ENCODE results near the gene CYTH2.

Gene CYTH2

GRCh38 chr19:48454150-48454730 is 14.9 kb upstream of the CYTH2 start:
- DNase-seq, result no peak

- DNase-seq, result no peak
These were observed 13.8 kb upstream of the CYTH2 start, which contains the start of gene KCNJ14 for GRCh38 chr19:48455171-48455907. Gene KCNJ14, plus strand, starts transcription at chr19:48455574. Its CDS starts 6,151 bp downstream, at chr19:48461725.

DNA sequence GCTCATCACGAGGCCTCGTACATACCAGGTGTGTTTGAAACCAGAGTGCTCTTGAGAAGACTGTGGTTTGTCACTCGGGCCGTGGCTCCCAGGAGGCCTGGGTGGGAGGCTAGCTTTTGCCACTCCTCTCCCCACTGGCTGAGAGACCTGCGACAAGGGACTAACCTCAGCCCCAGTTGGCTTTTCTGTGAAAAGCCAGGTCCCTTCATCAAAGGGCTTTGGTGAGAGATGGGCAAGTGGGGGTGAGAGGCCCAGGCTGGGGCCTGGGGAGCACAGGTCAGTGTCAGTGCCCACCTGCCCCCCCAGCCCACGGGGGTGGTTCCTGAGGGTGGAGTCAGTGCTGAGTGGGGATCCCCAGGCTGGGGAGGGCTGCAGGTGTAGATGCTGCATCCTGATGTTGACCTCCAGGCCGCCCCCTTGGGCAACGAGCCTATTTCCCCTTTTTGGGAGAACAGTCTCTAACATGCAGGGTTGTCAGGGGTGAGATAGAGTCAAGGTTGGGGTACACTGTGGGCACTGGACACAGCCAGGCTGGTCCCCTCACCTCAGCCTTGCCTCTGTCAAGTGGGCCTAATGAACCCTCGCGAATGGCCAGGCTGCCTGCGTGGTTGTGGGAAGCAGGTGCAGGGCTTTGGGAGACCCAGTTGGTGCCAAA is 13.1 kb upstream of the CYTH2 start:
- no peak for DNase-seq

DNA sequence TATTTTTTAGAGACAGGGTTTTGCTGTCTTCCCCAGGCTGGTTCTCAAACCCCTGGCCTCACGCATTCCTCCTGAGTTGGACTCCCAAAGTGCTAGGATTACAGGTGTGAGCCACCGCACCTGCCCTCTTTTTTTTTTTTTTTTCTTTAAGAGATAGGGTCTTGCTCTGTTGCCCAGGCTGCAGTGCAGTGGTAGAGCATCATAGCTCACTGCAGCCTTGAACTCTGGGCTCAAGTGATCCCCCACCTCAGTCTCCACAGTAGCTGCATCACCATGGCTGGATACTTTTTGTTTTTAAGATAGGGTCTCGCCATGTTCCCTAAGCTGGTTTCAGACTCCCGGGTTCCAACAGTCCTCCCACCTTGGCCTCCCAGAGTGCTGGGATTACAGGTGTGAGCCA is 12.3 kb upstream of the CYTH2 start:
- DNase-seq, result no peak

DNA sequence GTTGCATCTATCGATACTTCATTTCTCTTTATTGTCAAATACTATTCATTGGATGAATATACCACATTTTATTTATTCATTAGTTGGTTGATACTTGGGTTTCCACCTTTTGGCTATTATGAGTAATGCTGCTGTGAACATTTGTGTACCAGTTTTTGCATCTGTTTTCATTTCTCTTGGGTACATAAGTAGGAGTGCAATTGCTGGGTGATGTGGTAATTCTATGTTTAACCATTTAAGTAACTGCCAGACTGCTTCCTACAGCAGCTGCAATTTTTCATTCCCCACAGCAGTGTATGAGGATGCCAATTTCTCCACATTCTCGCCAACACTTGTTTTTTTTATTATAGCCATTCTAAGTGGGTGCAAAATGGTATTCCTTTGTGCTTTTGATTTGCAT is 11.2 kb upstream of the CYTH2 start:
- DNase-seq, result no peak

GRCh38 chr19:48461651-48461981 is 7.6 kb upstream of the CYTH2 start:
- DNase-seq, result no peak

DNA sequence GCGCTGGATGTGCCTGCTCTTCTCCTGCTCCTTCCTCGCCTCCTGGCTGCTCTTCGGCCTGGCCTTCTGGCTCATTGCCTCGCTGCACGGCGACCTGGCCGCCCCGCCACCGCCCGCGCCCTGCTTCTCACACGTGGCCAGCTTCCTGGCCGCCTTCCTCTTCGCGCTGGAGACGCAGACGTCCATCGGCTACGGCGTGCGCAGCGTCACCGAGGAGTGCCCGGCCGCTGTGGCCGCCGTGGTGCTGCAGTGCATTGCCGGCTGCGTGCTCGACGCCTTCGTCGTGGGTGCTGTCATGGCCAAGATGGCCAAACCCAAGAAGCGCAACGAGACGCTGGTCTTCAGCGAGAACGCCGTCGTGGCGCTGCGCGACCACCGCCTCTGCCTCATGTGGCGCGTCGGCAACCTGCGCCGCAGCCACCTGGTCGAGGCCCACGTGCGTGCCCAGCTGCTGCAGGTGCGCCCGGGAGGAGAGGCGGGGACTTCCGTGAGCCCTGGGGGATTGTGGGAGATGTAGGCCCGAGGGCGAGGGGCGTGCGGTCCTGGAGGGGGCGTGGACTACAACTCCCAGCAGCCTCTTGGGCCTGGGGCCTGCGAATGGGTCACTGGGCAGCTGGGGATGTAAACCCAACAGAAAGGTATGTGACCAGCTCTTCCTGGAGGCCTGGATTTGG is 7.0 kb upstream of the CYTH2 start:
- DNase-seq, result no peak

DNA sequence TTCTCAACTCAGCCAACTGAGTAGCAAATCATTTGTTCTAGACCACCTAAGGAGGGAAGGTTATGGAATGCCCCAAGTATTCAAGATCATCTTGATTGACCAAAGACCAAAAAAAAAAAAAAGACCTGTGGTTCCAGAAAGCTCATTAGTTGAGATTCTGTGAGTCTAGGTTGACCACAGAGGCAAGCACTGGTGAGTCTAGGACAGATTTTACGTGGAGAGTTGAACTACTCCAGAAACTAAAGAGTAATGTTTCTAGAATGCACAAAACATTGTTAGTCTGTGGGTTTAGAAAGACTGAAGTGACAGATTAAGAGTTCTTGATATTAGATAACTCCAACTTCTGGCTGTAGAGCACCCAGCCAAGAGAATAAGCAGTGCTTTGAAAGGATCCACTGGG is 4.0 kb upstream of the CYTH2 start:
- no peak for DNase-seq

GRCh38 chr19:48466561-48467325 is 2.4 kb upstream of the CYTH2 start:
- peak; percentile 30 for DNase-seq

GRCh38 chr19:48468772-48469288 is 339 bp upstream of the CYTH2 start:
- peak; percentile 100 for DNase-seq

DNA sequence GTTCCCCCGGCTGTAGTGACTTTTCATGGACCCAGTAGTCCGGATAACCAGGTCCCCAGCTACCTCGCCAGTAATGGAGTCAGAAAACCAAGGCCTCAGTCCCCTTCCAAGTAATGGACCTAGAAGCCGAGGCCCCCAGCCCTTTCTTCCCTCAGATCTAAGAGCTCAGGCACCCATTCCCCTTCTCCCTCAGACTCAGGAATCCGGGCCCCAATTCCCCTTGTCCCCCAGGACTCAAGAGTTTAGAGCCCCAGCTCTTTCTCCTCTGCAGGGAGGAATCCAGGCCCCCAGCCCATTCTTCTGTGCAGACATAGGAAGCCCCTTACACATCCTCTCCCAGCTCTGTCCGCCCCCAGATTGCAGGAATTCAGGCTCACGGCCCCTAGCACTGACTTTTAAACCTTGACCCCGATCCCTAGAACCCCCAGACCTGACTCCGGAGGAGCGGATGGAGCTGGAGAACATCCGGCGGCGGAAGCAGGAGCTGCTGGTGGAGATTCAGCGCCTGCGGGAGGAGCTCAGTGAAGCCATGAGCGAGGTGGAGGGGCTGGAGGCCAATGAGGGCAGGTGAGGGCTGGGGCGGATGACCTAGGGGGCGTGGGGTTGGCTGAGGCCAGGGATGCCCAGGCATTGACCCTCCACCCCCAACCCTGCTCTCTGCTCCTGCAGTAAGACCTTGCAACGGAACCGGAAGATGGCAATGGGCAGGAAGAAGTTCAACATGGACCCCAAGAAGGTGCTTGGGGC is 938 bp downstream of the CYTH2 start:
- no peak for DNase-seq

DNA sequence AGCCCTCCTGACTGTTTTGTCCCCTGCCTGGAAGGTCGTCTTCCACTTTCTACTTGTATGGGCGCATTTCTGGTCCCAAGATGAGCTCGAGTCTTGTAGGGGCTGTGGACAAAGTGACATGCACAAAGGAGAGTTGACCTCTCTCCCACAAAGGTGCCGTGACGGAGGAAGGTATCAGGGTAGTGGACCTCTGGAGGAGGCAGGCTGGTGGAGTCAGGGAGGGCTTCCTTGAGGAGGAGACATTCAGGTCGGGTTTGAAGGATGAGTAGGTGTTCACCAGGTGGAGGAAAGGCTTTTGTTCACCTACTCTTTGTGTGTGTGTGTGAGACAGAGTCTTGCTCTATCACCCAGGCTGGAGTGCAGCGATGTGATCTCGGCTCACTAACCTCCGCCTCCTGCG is 1.7 kb downstream of the CYTH2 start:
- DNase-seq, result no peak

DNA sequence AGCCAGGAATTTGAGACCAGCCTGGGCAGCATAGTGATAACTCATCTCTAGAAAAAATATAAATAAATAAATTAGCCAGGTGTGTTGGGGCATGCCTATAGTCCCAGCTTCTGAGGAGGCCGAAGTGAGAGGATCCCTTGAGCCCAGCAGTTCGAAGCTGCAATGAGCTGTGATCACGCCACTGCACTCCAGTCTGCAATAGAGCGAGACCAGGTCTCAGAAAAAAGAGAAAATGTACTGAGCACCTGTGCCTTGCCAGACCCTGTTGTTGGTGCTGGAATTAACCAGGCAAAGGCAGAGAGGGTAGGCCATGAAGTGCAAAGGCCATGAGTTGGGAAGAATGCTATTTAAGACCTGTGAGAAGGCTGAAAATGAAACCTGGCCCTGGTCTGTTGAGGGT is 2.7 kb downstream of the CYTH2 start:
- no peak for DNase-seq

- DNase-seq, result no peak
These were observed 4.2 kb downstream of the CYTH2 start for GRCh38 chr19:48473161-48473966.

- no peak for DNase-seq
These were observed 5.0 kb downstream of the CYTH2 start for GRCh38 chr19:48474084-48474592.

DNA sequence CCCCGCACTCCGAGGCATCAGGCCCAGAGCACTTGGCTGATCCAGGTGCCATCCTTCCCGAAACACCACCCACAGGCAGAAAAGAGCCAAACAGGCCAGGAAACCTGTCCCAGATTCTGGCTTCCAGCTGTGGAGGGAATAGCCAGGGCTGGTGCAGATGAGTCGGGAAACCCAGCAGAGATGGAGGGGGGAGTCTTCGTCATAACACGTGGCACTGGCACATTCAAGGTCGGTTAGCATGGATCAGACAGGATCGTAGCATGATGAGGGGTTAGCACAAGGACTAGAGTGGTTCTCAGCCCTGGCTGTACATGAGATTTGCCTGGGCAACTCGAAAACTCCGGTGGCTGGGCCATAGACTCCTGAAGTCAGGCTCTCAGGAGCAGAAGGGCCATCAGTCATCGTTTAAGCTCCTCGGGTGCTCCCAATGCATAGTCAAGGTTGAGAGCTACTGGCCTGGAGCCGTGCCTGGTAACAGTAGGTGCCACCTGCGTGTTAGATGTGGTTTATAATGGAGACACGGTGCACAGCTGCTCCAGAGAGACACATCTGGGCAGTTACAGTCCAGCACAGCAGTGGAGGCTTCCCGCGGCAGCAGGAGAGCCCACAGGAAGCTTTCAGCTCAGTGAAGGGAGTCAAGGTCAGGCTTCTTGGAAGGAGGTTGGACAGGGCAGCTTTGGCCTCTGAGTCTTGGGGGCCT is 6.3 kb downstream of the CYTH2 start:
- no peak for DNase-seq

GRCh38 chr19:48476176-48476575 is 7.0 kb downstream of the CYTH2 start:
- no peak for DNase-seq

DNA sequence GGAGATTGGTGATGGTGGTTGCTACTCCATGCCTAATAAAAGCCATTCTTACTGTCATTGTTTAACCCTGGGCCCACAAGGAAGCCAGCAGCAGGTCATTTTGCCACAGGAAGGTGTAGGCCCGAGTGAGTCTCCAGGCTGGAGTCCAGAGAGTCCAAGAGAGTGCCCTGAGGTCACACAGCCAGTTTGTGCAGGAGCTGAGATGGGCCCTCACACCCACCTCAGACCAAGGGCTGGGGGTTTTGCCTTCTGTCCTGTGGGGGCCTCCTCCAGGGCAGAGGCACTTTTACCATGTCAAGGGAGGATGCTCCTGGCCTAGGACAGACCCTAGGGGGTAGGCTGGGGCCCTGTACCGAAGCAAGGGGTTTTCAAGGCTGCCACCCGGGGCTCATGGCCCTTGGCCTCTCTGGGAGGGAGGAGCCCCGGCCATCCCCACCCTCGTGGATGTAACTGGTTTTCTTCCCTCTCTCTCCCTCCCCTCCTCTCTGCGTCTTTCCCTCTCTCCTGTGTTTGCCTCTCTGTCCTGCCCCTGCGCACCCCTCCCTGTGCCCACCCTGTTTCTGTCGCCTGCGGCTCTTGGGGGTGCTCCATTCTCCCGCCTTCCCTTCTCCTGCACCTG is 8.0 kb downstream of the CYTH2 start:
- no peak for DNase-seq

GRCh38 chr19:48477698-48478338 is 8.6 kb downstream of the CYTH2 start:
- DNase-seq, result no peak

Data from fibroblast of skin of right quadriceps (primary cell).